Panc1 (cell line): ENCODE measurements around the gene H2AZ2.

Experiments
- CTCF ChIP-seq: fragments of 450-650 bp; IDR thresholded peaks from 2 replicates; pipeline ENCODE4 v1.5.1; 2017; ENCODE audit warnings: mild to moderate bottlenecking
- POLR2AphosphoS5 ChIP-seq: IDR thresholded peaks from 2 replicates; pipeline ENCODE4 v1.6.1; 2012; ENCODE audit warnings: mild to moderate bottlenecking, low read depth, low read length, moderate library complexity
- SIN3A ChIP-seq: IDR thresholded peaks from 2 replicates; pipeline ENCODE4 v1.6.1; 2012; ENCODE audit warnings: low read depth, mild to moderate bottlenecking, low read length, moderate library complexity, borderline replicate concordance; ENCODE audit not compliant: insufficient read depth
- TF ChIP-seq, protein P1 (sequence below), 2 experiments: IDR thresholded peaks; 2 replicates each; pipeline ENCODE4 v1.6.1; 2011 to 2012; ENCODE audit warnings: low read depth in 2 of 2, control low read depth in 1 of 2, low read length in 1 of 2, mild to moderate bottlenecking in 1 of 2, moderate library complexity in 1 of 2; ENCODE audit not compliant: insufficient read depth in 1 of 2

DNA sequence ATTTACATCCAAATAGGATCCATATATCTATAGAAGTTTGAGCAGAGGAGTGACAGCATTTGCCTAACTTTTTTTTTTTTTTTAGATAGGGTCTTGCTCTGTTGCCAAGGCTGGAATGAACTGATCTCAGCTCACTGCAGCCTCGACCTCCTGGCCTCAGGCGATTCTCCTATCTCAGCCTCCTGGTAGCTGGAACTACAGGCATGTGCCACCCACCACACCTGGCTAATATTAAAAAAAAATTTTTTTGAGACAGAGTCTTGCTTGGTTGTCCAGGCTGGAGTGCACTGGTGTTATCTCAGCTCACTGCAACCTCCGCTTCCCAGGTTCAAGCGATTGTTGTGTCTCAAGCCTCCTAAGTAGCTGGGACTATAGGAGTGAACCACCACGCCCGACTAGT is 36.3 kb downstream of the H2AZ2 start:
- no peak for TF ChIP-seq CTCF
- no peak for TF ChIP-seq POLR2AphosphoS5
- TF ChIP-seq SIN3A: no peak
- TF ChIP-seq, protein P1, sequence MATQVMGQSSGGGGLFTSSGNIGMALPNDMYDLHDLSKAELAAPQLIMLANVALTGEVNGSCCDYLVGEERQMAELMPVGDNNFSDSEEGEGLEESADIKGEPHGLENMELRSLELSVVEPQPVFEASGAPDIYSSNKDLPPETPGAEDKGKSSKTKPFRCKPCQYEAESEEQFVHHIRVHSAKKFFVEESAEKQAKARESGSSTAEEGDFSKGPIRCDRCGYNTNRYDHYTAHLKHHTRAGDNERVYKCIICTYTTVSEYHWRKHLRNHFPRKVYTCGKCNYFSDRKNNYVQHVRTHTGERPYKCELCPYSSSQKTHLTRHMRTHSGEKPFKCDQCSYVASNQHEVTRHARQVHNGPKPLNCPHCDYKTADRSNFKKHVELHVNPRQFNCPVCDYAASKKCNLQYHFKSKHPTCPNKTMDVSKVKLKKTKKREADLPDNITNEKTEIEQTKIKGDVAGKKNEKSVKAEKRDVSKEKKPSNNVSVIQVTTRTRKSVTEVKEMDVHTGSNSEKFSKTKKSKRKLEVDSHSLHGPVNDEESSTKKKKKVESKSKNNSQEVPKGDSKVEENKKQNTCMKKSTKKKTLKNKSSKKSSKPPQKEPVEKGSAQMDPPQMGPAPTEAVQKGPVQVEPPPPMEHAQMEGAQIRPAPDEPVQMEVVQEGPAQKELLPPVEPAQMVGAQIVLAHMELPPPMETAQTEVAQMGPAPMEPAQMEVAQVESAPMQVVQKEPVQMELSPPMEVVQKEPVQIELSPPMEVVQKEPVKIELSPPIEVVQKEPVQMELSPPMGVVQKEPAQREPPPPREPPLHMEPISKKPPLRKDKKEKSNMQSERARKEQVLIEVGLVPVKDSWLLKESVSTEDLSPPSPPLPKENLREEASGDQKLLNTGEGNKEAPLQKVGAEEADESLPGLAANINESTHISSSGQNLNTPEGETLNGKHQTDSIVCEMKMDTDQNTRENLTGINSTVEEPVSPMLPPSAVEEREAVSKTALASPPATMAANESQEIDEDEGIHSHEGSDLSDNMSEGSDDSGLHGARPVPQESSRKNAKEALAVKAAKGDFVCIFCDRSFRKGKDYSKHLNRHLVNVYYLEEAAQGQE (IDR thresholded peaks at IDR 0.05; ENCODE audit: insufficient read depth in 1 of 2, low read depth in 2 of 2, low read length in 1 of 2): no peak
